ENCODE results near the gene CSTA.

DNA sequence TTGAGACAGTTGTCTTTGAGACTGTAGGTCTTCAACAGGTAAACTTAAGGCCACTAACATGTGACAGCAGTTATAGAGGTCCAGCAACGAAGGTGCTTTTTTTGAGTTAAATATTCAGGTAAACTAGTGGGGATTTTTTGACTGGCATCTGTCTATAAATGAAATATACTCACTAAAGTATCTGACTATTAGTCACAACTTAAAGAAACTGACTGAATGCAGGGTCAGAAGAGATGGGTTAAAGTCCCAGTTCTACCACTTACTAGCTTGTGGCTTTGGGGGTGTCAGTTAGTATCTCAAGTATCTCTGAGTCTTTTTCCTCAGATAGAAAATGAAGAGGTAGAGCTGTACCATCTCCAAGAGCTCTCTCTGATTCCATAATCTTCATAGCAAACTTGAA lies 40.0 kb downstream of the CSTA start:
- TF ChIP-seq CTCF (IDR thresholded peaks at IDR 0.05) (no peak), EP300 (IDR thresholded peaks at IDR 0.05) (no peak)

Measured in stomach (tissue), 4 donors.